DOHH2 (cell line): Measurements from ENCODE around the gene LGALS8.

Source experiments
- H3F3A ChIP-seq: fragments of 200-600 bp; sonication (generic), shearing (Covaris generic); 2 replicates; pipeline ENCODE4 v1.6.0; 2016; ENCODE audit warnings: antibody characterized with exemption, mild to moderate bottlenecking; ENCODE audit not compliant: control insufficient read depth, insufficient read depth
- H3K27ac ChIP-seq: fragments of 200-600 bp; sonication (generic); 2 replicates; pipeline ENCODE4 v1.5.1; 2014; ENCODE audit warnings: low read depth, mild to moderate bottlenecking, low read length, moderate library complexity
- H3K27me3 ChIP-seq: fragments of 200-600 bp; sonication (generic); 2 replicates; pipeline ENCODE4 v1.6.1; 2014; ENCODE audit warnings: mild to moderate bottlenecking, low read length, mixed read lengths; ENCODE audit not compliant: control insufficient read depth
- H3K36me3 ChIP-seq: fragments of 200-600 bp; sonication (generic); 2 replicates; pipeline ENCODE4 v1.6.1; 2014; ENCODE audit warnings: mild to moderate bottlenecking, low read length, moderate library complexity, mixed read lengths; ENCODE audit not compliant: control insufficient read depth
- H3K4me1 ChIP-seq: fragments of 200-600 bp; sonication (generic); 2 replicates; pipeline ENCODE4 v1.6.1; 2014; ENCODE audit warnings: mild to moderate bottlenecking, low read length, mixed read lengths; ENCODE audit not compliant: control insufficient read depth
- H3K4me2 ChIP-seq: fragments of 200-600 bp; sonication (generic); 2 replicates; pipeline ENCODE4 v1.6.0; 2014; ENCODE audit warnings: mild to moderate bottlenecking, low read length, moderate library complexity
- H3K4me3 ChIP-seq: fragments of 200-600 bp; sonication (generic); 2 replicates; pipeline ENCODE4 v1.5.1; 2014; ENCODE audit warnings: mild to moderate bottlenecking, low read length, mixed read lengths
- H3K79me2 ChIP-seq: fragments of 200-600 bp; sonication (generic); 2 replicates; pipeline ENCODE4 v1.6.1; 2014; ENCODE audit warnings: mild to moderate bottlenecking, low read length, mixed read lengths; ENCODE audit not compliant: control insufficient read depth
- H3K9me2 ChIP-seq: fragments of 200-600 bp; sonication (generic); replicated peaks from 2 replicates; pipeline ENCODE4 v1.6.1; 2014; ENCODE audit warnings: mild to moderate bottlenecking, low read length, mixed read lengths; ENCODE audit not compliant: control insufficient read depth
- H3K9me3 ChIP-seq: fragments of 200-600 bp; sonication (generic); 2 replicates; pipeline ENCODE4 v1.6.1; 2014; ENCODE audit warnings: antibody characterized with exemption, low read length, mixed read lengths; ENCODE audit not compliant: control insufficient read depth, insufficient read depth
- H4K20me1 ChIP-seq: fragments of 200-600 bp; sonication (generic); 2 replicates; pipeline ENCODE4 v1.6.0; 2014; ENCODE audit warnings: low read depth, mild to moderate bottlenecking, antibody characterized with exemption, low read length, moderate library complexity; ENCODE audit not compliant: control insufficient read depth, insufficient read depth
- CTCF ChIP-seq: fragments of 200-600 bp; sonication (generic); IDR thresholded peaks from one replicate; pipeline ENCODE4 v1.5.1; 2014; ENCODE audit warnings: antibody characterized with exemption, mild to moderate bottlenecking, low read depth, low read length; ENCODE audit not compliant: poor library complexity, severe bottlenecking
- EZH2phosphoT487 ChIP-seq: fragments of 200-600 bp; sonication (generic); IDR thresholded peaks from 2 replicates; pipeline ENCODE4 v1.6.1; 2017; ENCODE audit warnings: borderline replicate concordance, mild to moderate bottlenecking, antibody characterized with exemption, low read length, moderate library complexity, mixed read lengths

Gene LGALS8

GRCh38 chr1:236535662-236536161, 11.9 kb downstream of the LGALS8 start:
- no peaks in the 10 kb centered on the region for H4K20me1 ChIP-seq
- H3K27me3 ChIP-seq: no peaks in the 10 kb centered on the region
- H3K4me1 ChIP-seq: peaks cover 11% of the 10 kb centered on the region
- H3F3A ChIP-seq: no peaks in the 10 kb centered on the region
- no peak overlapping the region for H3K4me2 ChIP-seq
- H3K27ac ChIP-seq: no peak overlapping the region
- TF ChIP-seq EZH2phosphoT487: no peak
- TF ChIP-seq CTCF: no peak
- no peaks in the 10 kb centered on the region for H3K9me3 ChIP-seq
- H3K79me2 ChIP-seq: no peaks in the 10 kb centered on the region
- H3K36me3 ChIP-seq: peaks cover 3% of the 10 kb centered on the region; the same call in 1 of the 2 replicates
- H3K9me2 ChIP-seq: no peaks in the 10 kb centered on the region
- H3K4me3 ChIP-seq: no peak overlapping the region

GRCh38 chr1:236536540-236536939, 12.8 kb downstream of the LGALS8 start:
- no peak overlapping the region for H3K4me2 ChIP-seq
- peaks cover 7% of the 10 kb centered on the region for H3K36me3 ChIP-seq
- peaks cover 7% of the 10 kb centered on the region for H3K4me1 ChIP-seq
- H3K27me3 ChIP-seq: no peaks in the 10 kb centered on the region
- no peaks in the 10 kb centered on the region for H4K20me1 ChIP-seq
- no peaks in the 10 kb centered on the region for H3K9me2 ChIP-seq
- no peaks in the 10 kb centered on the region for H3K79me2 ChIP-seq
- no peaks in the 10 kb centered on the region for H3K9me3 ChIP-seq
- no peaks in the 10 kb centered on the region for H3F3A ChIP-seq
- H3K27ac ChIP-seq: no peak overlapping the region
- H3K4me3 ChIP-seq: no peak overlapping the region
- TF ChIP-seq CTCF (no peak), EZH2phosphoT487 (no peak)

- H3F3A ChIP-seq: no peaks in the 10 kb centered on the region
- H3K9me2 ChIP-seq: no peaks in the 10 kb centered on the region
- no peaks in the 10 kb centered on the region for H3K79me2 ChIP-seq
- H4K20me1 ChIP-seq: no peaks in the 10 kb centered on the region
- TF ChIP-seq CTCF (no peak), EZH2phosphoT487 (no peak)
- no peak overlapping the region for H3K4me2 ChIP-seq
- H3K27ac ChIP-seq: no peak overlapping the region
- H3K4me3 ChIP-seq: no peak overlapping the region
- no peaks in the 10 kb centered on the region for H3K9me3 ChIP-seq
- peaks cover 47% of the 10 kb centered on the region for H3K36me3 ChIP-seq
- no peaks in the 10 kb centered on the region for H3K27me3 ChIP-seq
- no peaks in the 10 kb centered on the region for H3K4me1 ChIP-seq
Observed at GRCh38 chr1:236540813-236541465, 17.2 kb downstream of the LGALS8 start.
